HepG2 (cell line): ENCODE results near the gene RCE1. TPM values are rescaled to one million over a fixed set of nuclear protein-coding genes. Genes with fewer than 3 reads are reported as not detected.

Source experiments
- ATAC-seq: fragments of 200-7000 bp; cut with Tn5 transposase; 3 replicates; pipeline ENCODE4 v1.9.1; 2020; ENCODE audit warnings: mild to moderate bottlenecking, moderate library complexity
- BruUV-seq: library from RNA; stranded (reverse); fragments of 400-500 nt; replicated peaks from 2 replicates; lab custom pipeline; 2021; lab: Mats Ljungman, UMichigan
- CTCF ChIA-PET: fragments of 300-600 bp; formaldehyde crosslinking; extraction: SDS; loops from one replicate; lab custom pipeline; 2021; ENCODE audit warnings: low total read pairs, inconsistent platforms, low intra/inter-chr PET ratio; lab: Yijun Ruan, JAX
- POLR2A ChIA-PET: fragments of 350-600 bp; sonication (Branson Sonifier 250); formaldehyde crosslinking; loops from one replicate; lab custom pipeline; 2020; ENCODE audit warnings: antibody characterized with exemption, inconsistent platforms; lab: Yijun Ruan, JAX
- DNase-seq: peaks from one replicate; pipeline ENCODE4 v3.0.0-alpha.2; 2015; ENCODE audit warnings: low spot score
- FAIRE-seq: peaks from 3 replicates; lab custom pipeline; 2011; peaks lifted over from hg19 to GRCh38; lab: Jason Lieb, UNC
- H2AFZ ChIP-seq: one replicate; pipeline ENCODE4 v1.6.1; 2011; ENCODE audit warnings: low read length, inconsistent platforms
- H3K27ac ChIP-seq: fragments of 300-600 bp; 3 replicates; pipeline ENCODE4 v1.8.0; 2011; ENCODE audit warnings: mixed run types, mild to moderate bottlenecking, mixed read lengths, low read length, inconsistent platforms; ENCODE audit not compliant: insufficient read depth; ENCODE audit errors: extremely low read length
- H3K27me3 ChIP-seq, 2 experiments: fragments of 200-600 bp in 1 of 2; 2 replicates in 1 of 2; 3 replicates in 1 of 2; pipeline versions ENCODE4 v1.6.0 to v1.8.0; 2011; ENCODE audit warnings: low read length in 2 of 2, mild to moderate bottlenecking in 2 of 2, moderate library complexity in 2 of 2, inconsistent platforms in 1 of 2; ENCODE audit not compliant: insufficient read depth in 2 of 2, control insufficient read depth in 1 of 2
- H3K36me3 ChIP-seq, 2 experiments: fragments of 200-600 bp in 1 of 2; replicated peaks in 1 of 2; 2 replicates in 1 of 2; 3 replicates in 1 of 2; pipeline versions ENCODE4 v1.5.1 to v1.8.0; 2011; ENCODE audit warnings: low read length in 2 of 2, inconsistent platforms in 1 of 2; ENCODE audit not compliant: insufficient read depth in 2 of 2, control insufficient read depth in 1 of 2
- H3K4me1 ChIP-seq: 2 replicates; pipeline ENCODE4 v1.5.1; 2012; ENCODE audit warnings: low read length, inconsistent platforms; ENCODE audit not compliant: insufficient read depth
- H3K4me2 ChIP-seq: 2 replicates; pipeline ENCODE4 v1.6.0; 2011; ENCODE audit warnings: low read depth, low read length, inconsistent platforms
- H3K4me3 ChIP-seq, 3 experiments: fragments of 200-600 bp in 1 of 3; sonication (generic), shearing (Covaris generic) in 1 of 3; replicated peaks in 1 of 3; 2 replicates each; pipeline ENCODE4 v1.5.1; 2011 to 2016; ENCODE audit warnings: low read length in 3 of 3, inconsistent platforms in 2 of 3, low read depth in 2 of 3, mild to moderate bottlenecking in 2 of 3, control low read depth in 1 of 3, mixed read lengths in 1 of 3; ENCODE audit not compliant: insufficient read depth in 1 of 3
- H3K79me2 ChIP-seq: one replicate; pipeline ENCODE4 v1.6.1; 2011; ENCODE audit warnings: low read length, inconsistent platforms; ENCODE audit not compliant: insufficient read depth
- H3K9ac ChIP-seq: 2 replicates; pipeline ENCODE4 v1.6.0; 2011; ENCODE audit warnings: mild to moderate bottlenecking, low read depth, low read length, inconsistent platforms; ENCODE audit not compliant: insufficient read depth
- H3K9me3 ChIP-seq: 2 replicates; pipeline ENCODE4 v1.5.1; 2012; ENCODE audit warnings: mild to moderate bottlenecking, low read length
- H4K20me1 ChIP-seq: 2 replicates; pipeline ENCODE4 v1.6.0; 2011; ENCODE audit warnings: inconsistent platforms, mild to moderate bottlenecking, low read length, moderate library complexity; ENCODE audit not compliant: insufficient read depth
- ATF1 ChIP-seq: IDR thresholded peaks from 2 replicates; pipeline ENCODE4 v1.6.1; 2016; ENCODE audit warnings: mild to moderate bottlenecking, control low read depth
- CENPX ChIP-seq: sonication (generic); formaldehyde crosslinking; IDR thresholded peaks from 2 replicates; pipeline ENCODE4 v1.9.0; 2021; ENCODE audit warnings: mild to moderate bottlenecking, missing genetic modification reagents, moderate library complexity
- ETV5 ChIP-seq: IDR thresholded peaks from 2 replicates; pipeline ENCODE4 v1.6.1; 2018; ENCODE audit warnings: missing biosample characterization, missing genetic modification reagents, inconsistent platforms, borderline replicate concordance
- GABPA ChIP-seq, 2 experiments: IDR thresholded peaks; 2 replicates each; pipeline ENCODE4 v1.6.1; 2011 to 2016; ENCODE audit warnings: low read depth in 2 of 2, low read length in 1 of 2, missing biosample characterization in 1 of 2, missing genetic modification characterization in 1 of 2
- NCOA2 ChIP-seq: sonication (generic); formaldehyde crosslinking; IDR thresholded peaks from 2 replicates; pipeline ENCODE4 v1.8.0; 2022; ENCODE audit warnings: inconsistent platforms
- SP2 ChIP-seq: sonication (generic); formaldehyde crosslinking; IDR thresholded peaks from 2 replicates; pipeline ENCODE4 v1.5.1; 2020; ENCODE audit warnings: mild to moderate bottlenecking, missing genetic modification reagents
- TAF1 ChIP-seq: sonication (generic); formaldehyde crosslinking; IDR thresholded peaks from 2 replicates; pipeline ENCODE4 v1.4.0; 2020; ENCODE audit warnings: missing genetic modification reagents
- ZC3H4 ChIP-seq: sonication (generic); formaldehyde crosslinking; IDR thresholded peaks from 2 replicates; pipeline ENCODE4 v1.4.0; 2020; ENCODE audit warnings: missing genetic modification reagents, borderline replicate concordance
- ZNF318 ChIP-seq: sonication (generic); formaldehyde crosslinking; IDR thresholded peaks from 2 replicates; pipeline ENCODE4 v1.4.0; 2020; ENCODE audit warnings: mild to moderate bottlenecking, missing genetic modification reagents
- WGBS: methylation state at CpG from one replicate; pipeline ENCODE4 v1.1.6; 2017; ENCODE audit warnings: low lambda C conversion rate; 5-methylcytosine and 5-hydroxymethylcytosine counted together
- in situ Hi-C: cut with HindIII; loops from 2 replicates; pipeline ENCODE4 v1.10.0; 2017; ENCODE audit warnings: low pct_unique_long_range_greater_than_20kb; ENCODE audit not compliant: extremely low pct_ligation_motif_present
- intact Hi-C: fragments of 100-400 bp; cut with micrococcal nuclease; formaldehyde crosslinking; loops from one replicate; pipeline ENCODE4 v1.10.0; 2022; ENCODE audit not compliant: unreplicated experiment
- polyA plus RNA-seq, 8 experiments: library from polyadenylated mRNA; depleted of rRNA in 3 of 8; stranded (reverse) in 7 of 8; unstranded in 1 of 8; fragments of >200 nt; fragmentation: Illumina TruSeq in 4 of 8; extraction: Trizol in 4 of 8; gene quantifications; 2 replicates each; pipeline versions ENCODE4 v1.2.1 to v1.2.3, GENCODE V29; 2011 to 2016; ENCODE audit warnings: low read depth in 4 of 8, missing spikeins in 1 of 8, mixed read lengths in 1 of 8; ENCODE audit not compliant: insufficient read depth in 1 of 8
- total RNA-seq, 5 experiments: library from RNA; depleted of rRNA; stranded (reverse); fragments of >200 nt; fragmentation: Illumina TruSeq; extraction: Trizol; gene quantifications; 2 replicates each; pipeline ENCODE4 v1.2.3, GENCODE V29; 2016; ENCODE audit warnings: low read depth in 1 of 5
- TF ChIP-seq, protein P1 (sequence below): sonication (generic); formaldehyde crosslinking; IDR thresholded peaks from 2 replicates; pipeline ENCODE4 v1.4.0; 2020; ENCODE audit warnings: missing genetic modification reagents

Gene RCE1
- total and polyA plus RNA-seq, 2 of the 13 experiments (the other 11 are each of a cell fraction or from before 2014, with no cell fraction given) = 22.2 to 22.4 TPM

GRCh38 chr11:66879999-66880398 is 36.8 kb downstream of the RCE1 start:
- POLR2A ChIA-PET = no interaction called here
- no TSS peak for BruUV-seq
- FAIRE-seq = no peak
- no peak overlapping the region for H3K27ac ChIP-seq
- in situ Hi-C loops = no loop called here
- no peak overlapping the region for H3K9ac ChIP-seq
- H3K27me3 ChIP-seq = no peaks in the 10 kb centered on the region
- ATAC-seq = no peak
- H3K4me3 ChIP-seq = no peak overlapping the region
- H3K4me1 ChIP-seq = peaks cover 36% of the 10 kb centered on the region
- intact Hi-C loops = no loop called here
- peaks cover 0 to 3% of the 10 kb centered on the region in 2 experiments; a peak in 3 of 5 replicates for H3K36me3 ChIP-seq
- H3K9me3 ChIP-seq = no peaks in the 10 kb centered on the region
- 96% methylated on average over 8 of the region's 8 CpGs for WGBS
- H2AFZ ChIP-seq = no peak overlapping the region
- peaks cover 26% of the 10 kb centered on the region for H4K20me1 ChIP-seq
- DNase-seq = no peak
- H3K79me2 ChIP-seq = peaks cover 36% of the 10 kb centered on the region
- CTCF ChIA-PET = no interaction called here
- no peak for TF ChIP-seq ZC3H4 (CRISPR knock-in tag)
- no peak for TF ChIP-seq ETV5 (CRISPR knock-in tag)
- TF ChIP-seq NCOA2 (CRISPR knock-in tag) = no peak
- no peak for TF ChIP-seq SP2 (CRISPR knock-in tag)
- TF ChIP-seq TAF1 = no peak
- no peak for TF ChIP-seq CENPX (CRISPR knock-in tag)
- no peak for TF ChIP-seq GABPA (IDR thresholded peaks at IDR 0.05; ENCODE audit: low read depth, low read length)
- TF ChIP-seq GABPA (CRISPR knock-in tag; IDR thresholded peaks at IDR 0.05; ENCODE audit: low read depth) = no peak
- TF ChIP-seq ATF1 (CRISPR knock-in tag) = no peak
- no peak for TF ChIP-seq ZNF318
- TF ChIP-seq, protein P1, sequence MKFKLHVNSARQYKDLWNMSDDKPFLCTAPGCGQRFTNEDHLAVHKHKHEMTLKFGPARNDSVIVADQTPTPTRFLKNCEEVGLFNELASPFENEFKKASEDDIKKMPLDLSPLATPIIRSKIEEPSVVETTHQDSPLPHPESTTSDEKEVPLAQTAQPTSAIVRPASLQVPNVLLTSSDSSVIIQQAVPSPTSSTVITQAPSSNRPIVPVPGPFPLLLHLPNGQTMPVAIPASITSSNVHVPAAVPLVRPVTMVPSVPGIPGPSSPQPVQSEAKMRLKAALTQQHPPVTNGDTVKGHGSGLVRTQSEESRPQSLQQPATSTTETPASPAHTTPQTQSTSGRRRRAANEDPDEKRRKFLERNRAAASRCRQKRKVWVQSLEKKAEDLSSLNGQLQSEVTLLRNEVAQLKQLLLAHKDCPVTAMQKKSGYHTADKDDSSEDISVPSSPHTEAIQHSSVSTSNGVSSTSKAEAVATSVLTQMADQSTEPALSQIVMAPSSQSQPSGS (CRISPR knock-in tag) = no peak
- TF ChIP-seq, all 625 proteins: peak for 0
- no peak overlapping the region for H3K4me2 ChIP-seq
